Spleen (tissue), 11 donors: ENCODE measurements around the gene DMD. TPM values are rescaled to one million over a fixed set of nuclear protein-coding genes. Genes with fewer than 3 reads are reported as not detected.

ENCODE experiments used
- DNase-seq: peaks from one replicate; pipeline ENCODE4 v3.0.0-alpha.2; 2020
- H3K27ac ChIP-seq, 8 donors: fragments of 200-600 bp; sonication (generic) in 7 of 8; 1 replicate in 4 of 8; 2 replicates in 4 of 8; pipeline versions ENCODE4 v1.5.0 to v1.8.0; 2016 to 2021; ENCODE audit warnings: inconsistent platforms in 4 of 8, mild to moderate bottlenecking in 4 of 8, moderate library complexity in 1 of 8
- H3K27me3 ChIP-seq, 7 donors: fragments of 200-600 bp; sonication (generic) in 6 of 7; replicated peaks in 1 of 7; 1 replicate in 4 of 7; 2 replicates in 3 of 7; pipeline versions ENCODE4 v1.5.0 to v1.8.0; 2016 to 2021; ENCODE audit warnings: inconsistent platforms in 3 of 7, mild to moderate bottlenecking in 1 of 7
- H3K36me3 ChIP-seq, 6 donors: fragments of 200-600 bp; sonication (generic) in 5 of 6; 1 replicate in 4 of 6; 2 replicates in 2 of 6; pipeline versions ENCODE4 v1.5.0 to v1.8.0; 2016 to 2021; ENCODE audit warnings: inconsistent platforms in 2 of 6
- H3K4me1 ChIP-seq, 6 donors: fragments of 200-600 bp; sonication (generic) in 5 of 6; 1 replicate in 3 of 6; 2 replicates in 3 of 6; pipeline versions ENCODE4 v1.5.0 to v1.8.0; 2016 to 2021; ENCODE audit warnings: inconsistent platforms in 3 of 6
- H3K4me3 ChIP-seq, 8 donors: fragments of 200-600 bp; sonication (generic) in 7 of 8; 1 replicate in 4 of 8; 2 replicates in 4 of 8; pipeline versions ENCODE4 v1.5.0 to v1.8.0; 2016 to 2021; ENCODE audit warnings: inconsistent platforms in 4 of 8, mild to moderate bottlenecking in 4 of 8, moderate library complexity in 2 of 8
- H3K9me3 ChIP-seq, 8 donors: fragments of 200-600 bp; sonication (generic) in 7 of 8; 1 replicate in 4 of 8; 2 replicates in 4 of 8; pipeline versions ENCODE4 v1.5.0 to v1.8.0; 2016 to 2021; ENCODE audit warnings: inconsistent platforms in 4 of 8
- CTCF ChIP-seq, 11 experiments: fragments of 200-600 bp in 7 of 11; fragments of 450-650 bp in 4 of 11; sonication (generic) in 4 of 11; IDR thresholded peaks in 8 of 11; conservative IDR thresholded peaks in 3 of 11; 1 replicate in 7 of 11; 2 replicates in 4 of 11; pipeline versions ENCODE4 v1.4.0 to v1.8.0; 2016 to 2021; ENCODE audit warnings: antibody characterized with exemption in 11 of 11, inconsistent platforms in 4 of 11, mild to moderate bottlenecking in 1 of 11
- POLR2A ChIP-seq, 3 donors: fragments of 450-650 bp; IDR thresholded peaks; one replicate each; pipeline ENCODE4 v1.5.1; 2017; ENCODE audit warnings: antibody characterized with exemption in 3 of 3, mild to moderate bottlenecking in 1 of 3
- POLR2AphosphoS5 ChIP-seq, 3 donors: sonication (generic); formaldehyde crosslinking; IDR thresholded peaks; one replicate each; pipeline ENCODE4 v1.5.1; 2017; ENCODE audit warnings: antibody characterized with exemption in 3 of 3
- WGBS, 5 donors: extraction: QIAGEN DNeasy Blood & Tissue Kit in 3 of 5; methylation state at CpG; one replicate each; pipeline versions ENCODE4 v1.1.5 to v1.1.7; 2013 to 2018; 5-methylcytosine and 5-hydroxymethylcytosine counted together
- intact Hi-C: fragments of 100-400 bp; cut with DNase I; formaldehyde crosslinking; loops from one replicate; pipeline ENCODE4 v1.15.0; 2023; ENCODE audit warnings: low total_unique reads
- polyA plus RNA-seq, 3 donors: library from polyadenylated mRNA; stranded (reverse); fragments of 200-250 nt; gene quantifications; one replicate each; pipeline ENCODE4 v1.2.1, GENCODE V29; 2013
- total RNA-seq, 7 donors: library from RNA; depleted of rRNA in 3 of 7; stranded (reverse); fragments of >200 nt in 3 of 7; fragmentation: NEBNext Ultra II Directional in 4 of 7; extraction: Animal tissue kit (Norgen Biotek cat#: 25700) in 4 of 7; gene quantifications; one replicate each; pipeline versions ENCODE4 v1.1.0 to v1.2.1, GENCODE V29; 2016 to 2021
- donor health status: healthy with polysubstance abuse.
- donor health status: DM: no; HTN: no; CAD: no; lungs with moderate emphysema.
- donor health status: DM: no; HTN: no; CAD: no.
- donor health status: Bipolar disorder and iron deficiency.
- donor health status: healthy.
- donor health status: DM: no; HTN: no; CAD: no.
- donor health status: DM: yes; HTN: yes; CAD: no.

The DMD gene
- total and polyA plus RNA-seq, 10 donors = 1.3 to 11.3 (median 4.4) TPM

GRCh38 chrX:32024072-32024471 is 1187.3 kb downstream of the DMD start:
- no peaks in the 10 kb centered on the region for H3K9me3 ChIP-seq
- no peak overlapping the region for H3K4me3 ChIP-seq
- no peak for DNase-seq
- no peaks in the 10 kb centered on the region for H3K4me1 ChIP-seq
- H3K27me3 ChIP-seq = no peaks in the 10 kb centered on the region
- intact Hi-C loops = no loop called here
- WGBS, 5 donors = 77 to 93% (median 83%) methylated on average over 8 to 9 of the region's 9 CpGs
- no peaks in the 10 kb centered on the region for H3K36me3 ChIP-seq
- TF ChIP-seq POLR2AphosphoS5 (IDR thresholded peaks at IDR 0.05) = no peak
- no peak for TF ChIP-seq CTCF (IDR thresholded peaks at IDR 0.05 in 8 of 11, conservative IDR thresholded peaks at IDR 0.05 in 3 of 11)
- TF ChIP-seq POLR2A (IDR thresholded peaks at IDR 0.05) = no peak
- no peak overlapping the region for H3K27ac ChIP-seq

GRCh38 chrX:32016195-32016594 is 1195.2 kb downstream of the DMD start:
- H3K4me1 ChIP-seq = no peaks in the 10 kb centered on the region
- TF ChIP-seq POLR2A (IDR thresholded peaks at IDR 0.05) = no peak
- H3K27me3 ChIP-seq = no peaks in the 10 kb centered on the region
- 79 to 93% (median 85%) methylated on average over 6 of the region's 6 CpGs for WGBS, 5 donors
- DNase-seq = no peak
- no peak overlapping the region for H3K27ac ChIP-seq
- no peaks in the 10 kb centered on the region for H3K9me3 ChIP-seq
- H3K36me3 ChIP-seq = no peaks in the 10 kb centered on the region
- intact Hi-C loops = no loop called here
- no peak overlapping the region for H3K4me3 ChIP-seq

- no peaks in the 10 kb centered on the region for H3K4me1 ChIP-seq
- no peak overlapping the region for H3K27ac ChIP-seq
- TF ChIP-seq CTCF (IDR thresholded peaks at IDR 0.05 in 8 of 11, conservative IDR thresholded peaks at IDR 0.05 in 3 of 11) (no peak), POLR2AphosphoS5 (IDR thresholded peaks at IDR 0.05) (no peak), POLR2A (IDR thresholded peaks at IDR 0.05) (no peak)
- DNase-seq = no peak
- intact Hi-C loops = no loop called here
- H3K27me3 ChIP-seq = no peaks in the 10 kb centered on the region
- H3K4me3 ChIP-seq = no peak overlapping the region
- 70 to 85% (median 75%) methylated on average over 5 of the region's 5 CpGs for WGBS, 5 donors
- H3K9me3 ChIP-seq = no peaks in the 10 kb centered on the region
- no peaks in the 10 kb centered on the region for H3K36me3 ChIP-seq
Measured at GRCh38 chrX:32010948-32011347, 1200.4 kb downstream of the DMD start.

- Histone ChIP-seq H3K36me3 (no peaks in the 10 kb centered on the region), H3K27me3 (no peaks in the 10 kb centered on the region), H3K4me1 (no peaks in the 10 kb centered on the region), H3K9me3 (no peaks in the 10 kb centered on the region), H3K27ac (no peak overlapping the region), H3K4me3 (no peak overlapping the region)
- 64 to 85% (median 76%) methylated on average over 4 of the region's 4 CpGs for WGBS, 5 donors
- no peak for TF ChIP-seq POLR2AphosphoS5 (IDR thresholded peaks at IDR 0.05)
- intact Hi-C loops = no loop called here
- no peak for DNase-seq
Measured at GRCh38 chrX:32010212-32010611, 1201.1 kb downstream of the DMD start.

GRCh38 chrX:31993637-31994036 is 1217.7 kb downstream of the DMD start:
- 37 to 60% (median 49%) methylated on average over 4 of the region's 4 CpGs for WGBS, 5 donors
- Histone ChIP-seq H3K36me3 (no peaks in the 10 kb centered on the region), H3K27me3 (no peaks in the 10 kb centered on the region), H3K4me1 (no peaks in the 10 kb centered on the region), H3K4me3 (no peak overlapping the region), H3K27ac (no peak overlapping the region), H3K9me3 (no peaks in the 10 kb centered on the region)
- DNase-seq = no peak
- TF ChIP-seq POLR2AphosphoS5 (IDR thresholded peaks at IDR 0.05) (no peak), POLR2A (IDR thresholded peaks at IDR 0.05) (no peak), CTCF (IDR thresholded peaks at IDR 0.05 in 8 of 11, conservative IDR thresholded peaks at IDR 0.05 in 3 of 11) (no peak)
- intact Hi-C loops = no loop called here
